Transverse colon (tissue), 4 donors: Measurements from ENCODE around the gene SRPK3. TPM values are rescaled to one million over a fixed set of nuclear protein-coding genes. Genes with fewer than 3 reads are reported as not detected.
"Not testable (repeated sequence)": the region's sequence is repeated elsewhere in the genome, so short reads cannot be mapped to it uniquely, and the experiment has no call there.

ENCODE experiments used
- DNase-seq: peaks from one replicate; pipeline ENCODE4 v3.0.0-alpha.2; 2019
- H3K27ac ChIP-seq, 4 donors: fragments of 200-600 bp; sonication (generic); 2 replicates each; pipeline ENCODE4 v1.5.1; 2016 to 2018; ENCODE audit warnings: inconsistent platforms in 4 of 4
- H3K27me3 ChIP-seq: fragments of 200-600 bp; sonication (generic); 2 replicates; pipeline ENCODE4 v1.5.1; 2017; ENCODE audit warnings: inconsistent platforms
- H3K36me3 ChIP-seq, 4 donors: fragments of 200-600 bp; sonication (generic); 2 replicates each; pipeline ENCODE4 v1.5.1; 2017 to 2019; ENCODE audit warnings: inconsistent platforms in 4 of 4
- H3K4me1 ChIP-seq, 4 donors: fragments of 200-600 bp; sonication (generic); 2 replicates each; pipeline ENCODE4 v1.5.1; 2017 to 2020; ENCODE audit warnings: inconsistent platforms in 4 of 4
- H3K4me3 ChIP-seq, 4 donors: fragments of 200-600 bp; sonication (generic); 1 replicate in 1 of 4; 2 replicates in 3 of 4; pipeline versions ENCODE4 v1.5.1 to v1.6.1; 2017 to 2019; ENCODE audit warnings: inconsistent platforms in 4 of 4
- H3K9me3 ChIP-seq, 2 donors: fragments of 200-600 bp; sonication (generic); 2 replicates each; pipeline ENCODE4 v1.5.1; 2017 to 2019; ENCODE audit warnings: inconsistent platforms in 2 of 2
- CTCF ChIP-seq, 5 experiments: fragments of 200-600 bp in 3 of 5; fragments of 450-650 bp in 2 of 5; sonication (generic) in 3 of 5; IDR thresholded peaks; 1 replicate in 2 of 5; 2 replicates in 3 of 5; pipeline ENCODE4 v1.5.1; 2016 to 2017; ENCODE audit warnings: antibody characterized with exemption in 5 of 5, inconsistent platforms in 3 of 5, mild to moderate bottlenecking in 2 of 5, moderate library complexity in 1 of 5
- EP300 ChIP-seq: sonication (generic); formaldehyde crosslinking; IDR thresholded peaks from one replicate; pipeline ENCODE4 v1.6.1; 2017; ENCODE audit warnings: antibody characterized with exemption, low read depth
- POLR2A ChIP-seq: fragments of 450-650 bp; IDR thresholded peaks from one replicate; pipeline ENCODE4 v1.6.1; 2016; ENCODE audit warnings: antibody characterized with exemption, mild to moderate bottlenecking, moderate library complexity
- POLR2AphosphoS5 ChIP-seq, 3 donors: sonication (generic); formaldehyde crosslinking; IDR thresholded peaks; one replicate each; pipeline ENCODE4 v1.6.1; 2016; ENCODE audit warnings: antibody characterized with exemption in 3 of 3
- WGBS, 2 donors: methylation state at CpG; one replicate each; pipeline ENCODE4 v1.1.5; 2018; ENCODE audit warnings: low coverage in 1 of 2; 5-methylcytosine and 5-hydroxymethylcytosine counted together
- in situ Hi-C, 4 donors: fragments of 200-750 bp; cut with MboI; loops; one replicate each; pipeline versions ENCODE4 v1.15.0 to v1.15.1; 2017; ENCODE audit warnings: low sequenced_read_pairs in 3 of 4, low pct_ligation_motif_present in 1 of 4, low pct_unique_long_range_greater_than_20kb in 1 of 4
- intact Hi-C: fragments of 100-400 bp; cut with DNase I; formaldehyde crosslinking; loops from one replicate; pipeline ENCODE4 v1.15.1; 2023; ENCODE audit warnings: low total_unique reads
- total RNA-seq, 4 donors: library from RNA; depleted of rRNA; stranded (reverse); fragments of >200 nt; gene quantifications; one replicate each; pipeline ENCODE4 v1.1.0, GENCODE V29; 2016

SRPK3 gene
- total RNA-seq, 4 donors from 2014 or later = 0.64 to 3.8 (median 1.3) TPM

- Histone ChIP-seq H3K4me3 (peak overlapping the region in 2 of 4 donors; percentile 10 to 31), H3K9me3 (no peaks in the 10 kb centered on the region), H3K4me1 (peaks cover 0 to 12% (median 9%) of the 10 kb centered on the region in 4 donors), H3K27me3 (no peaks in the 10 kb centered on the region), H3K27ac (peak overlapping the region; percentile 65 to 84 (median 75)), H3K36me3 (no peaks in the 10 kb centered on the region)
- in situ Hi-C loops (no loop called here), intact Hi-C loops (no loop called here)
- no peak for DNase-seq
- TF ChIP-seq POLR2A (no peak), EP300 (no peak), CTCF (IDR thresholded peaks at IDR 0.05) (peak in 2 of 5 experiments; percentile 1 to 20), POLR2AphosphoS5 (IDR thresholded peaks at IDR 0.05) (no peak)
- 36% methylated on average over 37 of the region's 38 CpGs; no CpG with 5 or more reads in 1 of the 2 donors for WGBS, 2 donors
Observed at GRCh38 chrX:153744210-153745066, 36.4 kb upstream of the SRPK3 start.

- H3K27me3 ChIP-seq, H3K27ac ChIP-seq, H3K4me3 ChIP-seq, in situ Hi-C loops, H3K36me3 ChIP-seq, intact Hi-C loops, DNase-seq, H3K9me3 ChIP-seq: not testable (repeated sequence)
- H3K4me1 ChIP-seq = peaks cover 0 to 12% (median 9%) of the 10 kb centered on the region in 4 donors
- 54% methylated on average over 12 of the region's 12 CpGs; no CpG with 5 or more reads in 1 of the 2 donors for WGBS, 2 donors
Observed at GRCh38 chrX:153745067-153745433, 35.8 kb upstream of the SRPK3 start.

- no peaks in the 10 kb centered on the region for H3K9me3 ChIP-seq
- in situ Hi-C loops (no loop called here), intact Hi-C loops (no loop called here)
- DNase-seq = no peak
- no peak overlapping the region for H3K27ac ChIP-seq
- TF ChIP-seq CTCF (IDR thresholded peaks at IDR 0.05) = no peak
- no peak for TF ChIP-seq EP300
- no peak for TF ChIP-seq POLR2AphosphoS5 (IDR thresholded peaks at IDR 0.05)
- TF ChIP-seq POLR2A = no peak
- WGBS, 2 donors = 82% methylated on average over 3 of the region's 3 CpGs; no CpG with 5 or more reads in 1 of the 2 donors
- peaks cover 0 to 12% (median 9%) of the 10 kb centered on the region in 4 donors for H3K4me1 ChIP-seq
- H3K4me3 ChIP-seq = no peak overlapping the region
- H3K27me3 ChIP-seq = no peaks in the 10 kb centered on the region
- H3K36me3 ChIP-seq = no peaks in the 10 kb centered on the region
Observed at GRCh38 chrX:153746359-153746758, 34.5 kb upstream of the SRPK3 start.

GRCh38 chrX:153746991-153747390 is 33.9 kb upstream of the SRPK3 start:
- H3K27ac ChIP-seq, H3K27me3 ChIP-seq, intact Hi-C loops, DNase-seq, in situ Hi-C loops, H3K9me3 ChIP-seq, H3K36me3 ChIP-seq, H3K4me3 ChIP-seq: not testable (repeated sequence)
- WGBS, 2 donors = 59% methylated on average over 6 of the region's 6 CpGs; no CpG with 5 or more reads in 1 of the 2 donors
- peaks cover 0 to 12% (median 9%) of the 10 kb centered on the region in 4 donors for H3K4me1 ChIP-seq

GRCh38 chrX:153749017-153749416 is 31.8 kb upstream of the SRPK3 start:
- H3K36me3 ChIP-seq, H3K27me3 ChIP-seq, DNase-seq, H3K9me3 ChIP-seq, intact Hi-C loops, in situ Hi-C loops, H3K4me3 ChIP-seq, H3K27ac ChIP-seq, H3K4me1 ChIP-seq: not testable (repeated sequence)
- 72 to 91% methylated on average over 2 to 7 of the region's 7 CpGs for WGBS, 2 donors
